ENCODE results near the gene HNF4A. TPM values are rescaled to one million over a fixed set of nuclear protein-coding genes. Genes with fewer than 3 reads are reported as not detected.

The HNF4A gene
- total and polyA plus RNA-seq, 9 donors: under 0.01 to 11.1 (median 0.10) TPM; not detected in 1

- Histone ChIP-seq H3K4me1 (ENCODE audit: control insufficient read depth, insufficient read depth, low read length) (no peaks in the 10 kb centered on the region), H3K36me3 (ENCODE audit: control insufficient read depth, insufficient read depth, low read length) (no peaks in the 10 kb centered on the region), H3K4me3 (ENCODE audit: low read length) (no peak overlapping the region), H3K27ac (ENCODE audit: low read length) (no peak overlapping the region), H3K9me3 (replicated peaks; ENCODE audit: control insufficient read depth, low read depth, low read length) (no peaks in the 10 kb centered on the region), H3K27me3 (ENCODE audit: control insufficient read depth, insufficient read depth, low read length) (peaks cover 8% of the 10 kb centered on the region)
- WGBS (ENCODE audit: insufficient coverage): no CpG with 5 or more reads among the region's 4 CpGs
- DNase-seq: no peak
Observed at GRCh38 chr20:44431118-44431501, 75.6 kb downstream of the HNF4A start.

GRCh38 chr20:44431502-44432234, 76.2 kb downstream of the HNF4A start:
- H3K27me3 ChIP-seq (ENCODE audit: control insufficient read depth, insufficient read depth, low read length): peaks cover 8% of the 10 kb centered on the region
- WGBS (ENCODE audit: insufficient coverage): 78% methylated on average over 5 of the region's 11 CpGs
- no peaks in the 10 kb centered on the region for H3K9me3 ChIP-seq (replicated peaks; ENCODE audit: control insufficient read depth, low read depth, low read length)
- no peak overlapping the region for H3K27ac ChIP-seq (ENCODE audit: low read length)
- no peaks in the 10 kb centered on the region for H3K36me3 ChIP-seq (ENCODE audit: control insufficient read depth, insufficient read depth, low read length)
- H3K4me3 ChIP-seq (ENCODE audit: low read length): no peak overlapping the region
- no peaks in the 10 kb centered on the region for H3K4me1 ChIP-seq (ENCODE audit: control insufficient read depth, insufficient read depth, low read length)
- no peak for DNase-seq

- no peak overlapping the region for H3K4me3 ChIP-seq (ENCODE audit: low read length)
- H3K36me3 ChIP-seq (ENCODE audit: control insufficient read depth, insufficient read depth, low read length): no peaks in the 10 kb centered on the region
- H3K4me1 ChIP-seq (ENCODE audit: control insufficient read depth, insufficient read depth, low read length): no peaks in the 10 kb centered on the region
- no peak overlapping the region for H3K27ac ChIP-seq (ENCODE audit: low read length)
- no peak for DNase-seq
- H3K27me3 ChIP-seq (ENCODE audit: control insufficient read depth, insufficient read depth, low read length): peaks cover 8% of the 10 kb centered on the region
- WGBS (ENCODE audit: insufficient coverage): 67% methylated on average over 1 of the region's 8 CpGs
- H3K9me3 ChIP-seq (replicated peaks; ENCODE audit: control insufficient read depth, low read depth, low read length): no peaks in the 10 kb centered on the region
Observed at GRCh38 chr20:44432618-44433577, 77.4 kb downstream of the HNF4A start.

GRCh38 chr20:44433751-44434538, 78.4 kb downstream of the HNF4A start:
- H3K4me3 ChIP-seq (ENCODE audit: low read length): no peak overlapping the region
- no peaks in the 10 kb centered on the region for H3K9me3 ChIP-seq (replicated peaks; ENCODE audit: control insufficient read depth, low read depth, low read length)
- WGBS (ENCODE audit: insufficient coverage): 74% methylated on average over 6 of the region's 24 CpGs
- DNase-seq: no peak
- H3K27ac ChIP-seq (ENCODE audit: low read length): no peak overlapping the region
- no peaks in the 10 kb centered on the region for H3K4me1 ChIP-seq (ENCODE audit: control insufficient read depth, insufficient read depth, low read length)
- H3K27me3 ChIP-seq (ENCODE audit: control insufficient read depth, insufficient read depth, low read length): peaks cover 8% of the 10 kb centered on the region
- no peaks in the 10 kb centered on the region for H3K36me3 ChIP-seq (ENCODE audit: control insufficient read depth, insufficient read depth, low read length)

GRCh38 chr20:44435630-44436335, 80.3 kb downstream of the HNF4A start:
- H3K4me1 ChIP-seq (ENCODE audit: control insufficient read depth, insufficient read depth, low read length): no peaks in the 10 kb centered on the region
- 40% methylated on average over 1 of the region's 12 CpGs for WGBS (ENCODE audit: insufficient coverage)
- H3K9me3 ChIP-seq (replicated peaks; ENCODE audit: control insufficient read depth, low read depth, low read length): no peaks in the 10 kb centered on the region
- peaks cover 6% of the 10 kb centered on the region for H3K27me3 ChIP-seq (ENCODE audit: control insufficient read depth, insufficient read depth, low read length)
- no peak for DNase-seq
- no peak overlapping the region for H3K4me3 ChIP-seq (ENCODE audit: low read length)
- H3K36me3 ChIP-seq (ENCODE audit: control insufficient read depth, insufficient read depth, low read length): no peaks in the 10 kb centered on the region
- no peak overlapping the region for H3K27ac ChIP-seq (ENCODE audit: low read length)

- DNase-seq: no peak
- H3K4me1 ChIP-seq (ENCODE audit: control insufficient read depth, insufficient read depth, low read length): no peaks in the 10 kb centered on the region
- no peak overlapping the region for H3K4me3 ChIP-seq (ENCODE audit: low read length)
- peaks cover 6% of the 10 kb centered on the region for H3K27me3 ChIP-seq (ENCODE audit: control insufficient read depth, insufficient read depth, low read length)
- no peak overlapping the region for H3K27ac ChIP-seq (ENCODE audit: low read length)
- 63% methylated on average over 12 of the region's 12 CpGs for WGBS (ENCODE audit: insufficient coverage)
- H3K9me3 ChIP-seq (replicated peaks; ENCODE audit: control insufficient read depth, low read depth, low read length): no peaks in the 10 kb centered on the region
- no peaks in the 10 kb centered on the region for H3K36me3 ChIP-seq (ENCODE audit: control insufficient read depth, insufficient read depth, low read length)
Observed at GRCh38 chr20:44436393-44436792, 80.9 kb downstream of the HNF4A start.

GRCh38 chr20:44437497-44437896, 82.0 kb downstream of the HNF4A start:
- Histone ChIP-seq H3K27me3 (ENCODE audit: control insufficient read depth, insufficient read depth, low read length) (peaks cover 6% of the 10 kb centered on the region), H3K9me3 (replicated peaks; ENCODE audit: control insufficient read depth, low read depth, low read length) (no peaks in the 10 kb centered on the region), H3K27ac (ENCODE audit: low read length) (no peak overlapping the region), H3K36me3 (ENCODE audit: control insufficient read depth, insufficient read depth, low read length) (no peaks in the 10 kb centered on the region), H3K4me1 (ENCODE audit: control insufficient read depth, insufficient read depth, low read length) (no peaks in the 10 kb centered on the region), H3K4me3 (ENCODE audit: low read length) (no peak overlapping the region)
- no peak for DNase-seq
- WGBS (ENCODE audit: insufficient coverage): no CpG with 5 or more reads among the region's 5 CpGs

GRCh38 chr20:44438782-44439181, 83.3 kb downstream of the HNF4A start:
- Histone ChIP-seq H3K36me3 (ENCODE audit: control insufficient read depth, insufficient read depth, low read length) (no peaks in the 10 kb centered on the region), H3K27me3 (ENCODE audit: control insufficient read depth, insufficient read depth, low read length) (peaks cover 4% of the 10 kb centered on the region), H3K4me1 (ENCODE audit: control insufficient read depth, insufficient read depth, low read length) (no peaks in the 10 kb centered on the region), H3K4me3 (ENCODE audit: low read length) (no peak overlapping the region), H3K27ac (ENCODE audit: low read length) (no peak overlapping the region), H3K9me3 (replicated peaks; ENCODE audit: control insufficient read depth, low read depth, low read length) (no peaks in the 10 kb centered on the region)
- 89% methylated on average over 2 of the region's 4 CpGs for WGBS (ENCODE audit: insufficient coverage)
- DNase-seq: no peak

- no peak overlapping the region for H3K27ac ChIP-seq (ENCODE audit: low read length)
- no peak for DNase-seq
- WGBS (ENCODE audit: insufficient coverage): 63% methylated on average over 1 of the region's 2 CpGs
- no peaks in the 10 kb centered on the region for H3K36me3 ChIP-seq (ENCODE audit: control insufficient read depth, insufficient read depth, low read length)
- no peaks in the 10 kb centered on the region for H3K4me1 ChIP-seq (ENCODE audit: control insufficient read depth, insufficient read depth, low read length)
- H3K4me3 ChIP-seq (ENCODE audit: low read length): no peak overlapping the region
- H3K27me3 ChIP-seq (ENCODE audit: control insufficient read depth, insufficient read depth, low read length): no peaks in the 10 kb centered on the region
- H3K9me3 ChIP-seq (replicated peaks; ENCODE audit: control insufficient read depth, low read depth, low read length): no peaks in the 10 kb centered on the region
Observed at GRCh38 chr20:44439318-44439717, 83.8 kb downstream of the HNF4A start.
